GM18868 (cell line): ENCODE results near the gene RTP3.

Experiments
- ATAC-seq: cut with Tn5 transposase; IDR thresholded peaks from one replicate; pipeline ENCODE4 v1.9.1; 2021; ENCODE audit warnings: mild to moderate bottlenecking, moderate library complexity; ENCODE audit not compliant: unreplicated experiment

RTP3 gene

DNA sequence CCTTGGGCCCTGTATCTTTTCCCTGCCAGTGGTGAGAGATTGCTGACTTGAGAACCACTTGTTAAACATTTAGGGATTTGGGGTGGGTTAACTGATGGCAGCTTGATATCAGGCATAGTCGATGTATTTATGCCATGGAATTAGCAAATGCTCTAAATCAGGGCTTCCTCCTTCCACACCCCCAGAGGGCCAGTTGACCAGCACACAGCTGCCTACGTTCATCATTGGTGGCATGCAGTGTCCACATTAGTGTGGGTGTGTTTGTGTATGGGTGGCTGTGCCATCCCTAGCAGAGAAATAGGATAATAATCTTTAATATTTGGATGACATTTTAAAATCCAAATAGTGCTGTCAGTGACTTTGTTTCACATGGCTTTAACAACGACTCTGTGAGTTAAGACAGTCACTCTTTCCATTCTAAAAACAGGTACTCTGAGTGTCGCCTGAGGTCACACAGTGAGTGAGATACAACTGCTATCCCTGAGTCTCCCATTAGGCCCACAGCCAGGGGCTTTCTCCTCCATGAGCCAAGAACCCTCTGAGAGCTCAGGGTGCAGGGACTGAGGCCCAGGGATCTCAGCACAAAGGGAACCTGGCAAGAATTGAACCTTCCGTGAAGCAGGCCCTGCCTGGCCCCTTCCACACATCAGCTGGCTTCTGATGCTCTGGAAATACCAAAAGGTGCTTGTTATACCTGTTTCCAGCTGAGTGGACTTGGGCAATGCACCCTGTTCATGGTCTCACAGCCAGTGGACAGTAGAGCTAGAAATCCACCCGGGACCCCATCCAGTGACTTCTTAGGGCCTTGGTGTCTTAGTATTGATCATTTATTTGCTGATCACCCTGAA lies 28.8 kb upstream of the RTP3 start:
- no peak for ATAC-seq

DNA sequence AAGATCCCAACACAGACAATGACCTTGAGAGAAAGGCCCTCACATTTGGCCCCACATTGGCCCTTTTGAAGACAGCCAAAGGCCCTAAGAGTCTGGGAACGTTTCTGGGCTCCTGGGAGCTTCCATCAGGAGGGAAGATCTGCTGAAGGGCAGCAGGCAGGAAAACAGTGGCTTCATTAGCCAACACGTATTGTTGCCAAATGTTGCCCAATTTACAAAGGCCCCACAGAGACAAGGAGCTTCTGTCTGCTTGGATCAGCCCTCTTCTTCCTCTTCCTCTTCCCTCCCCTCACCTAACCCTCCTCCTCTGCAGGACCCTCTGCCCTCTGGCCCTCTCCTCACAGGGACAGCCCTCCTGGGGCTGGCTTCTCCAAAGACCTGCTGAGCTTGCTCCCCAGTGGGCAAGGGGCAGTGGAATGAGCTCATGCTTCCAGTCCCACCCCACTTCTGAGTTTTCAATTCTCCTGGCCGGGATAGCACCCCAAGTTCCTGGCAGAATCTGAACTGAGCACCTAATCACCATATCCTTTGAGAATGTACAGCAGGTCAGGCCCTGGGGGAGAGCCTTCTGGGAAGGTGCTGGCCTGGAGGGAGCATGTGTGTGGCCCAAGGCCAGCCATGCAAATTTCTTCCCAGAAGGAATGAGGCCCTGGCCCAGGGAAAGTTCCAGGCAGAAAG lies 28.0 kb upstream of the RTP3 start:
- no peak for ATAC-seq

DNA sequence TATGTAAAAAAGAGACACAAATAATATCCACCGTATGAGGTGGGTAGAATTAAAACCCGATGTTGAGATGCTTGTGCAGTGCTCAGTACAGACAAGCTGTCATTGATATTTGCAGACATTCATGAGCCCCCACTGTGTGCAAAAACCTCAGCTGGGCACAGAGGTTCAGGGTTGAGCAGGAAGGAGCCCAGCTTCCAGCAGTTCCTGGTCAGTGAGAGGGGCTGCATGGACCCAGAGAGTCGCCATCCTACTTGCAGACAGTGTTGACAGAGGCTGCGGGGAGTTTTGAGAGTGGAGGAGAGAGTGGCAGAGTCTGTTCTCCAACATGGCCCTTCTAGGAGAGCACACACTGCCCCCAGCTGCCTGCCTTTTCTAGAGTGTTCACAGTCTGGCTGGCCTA lies 26.9 kb upstream of the RTP3 start:
- no peak for ATAC-seq

DNA sequence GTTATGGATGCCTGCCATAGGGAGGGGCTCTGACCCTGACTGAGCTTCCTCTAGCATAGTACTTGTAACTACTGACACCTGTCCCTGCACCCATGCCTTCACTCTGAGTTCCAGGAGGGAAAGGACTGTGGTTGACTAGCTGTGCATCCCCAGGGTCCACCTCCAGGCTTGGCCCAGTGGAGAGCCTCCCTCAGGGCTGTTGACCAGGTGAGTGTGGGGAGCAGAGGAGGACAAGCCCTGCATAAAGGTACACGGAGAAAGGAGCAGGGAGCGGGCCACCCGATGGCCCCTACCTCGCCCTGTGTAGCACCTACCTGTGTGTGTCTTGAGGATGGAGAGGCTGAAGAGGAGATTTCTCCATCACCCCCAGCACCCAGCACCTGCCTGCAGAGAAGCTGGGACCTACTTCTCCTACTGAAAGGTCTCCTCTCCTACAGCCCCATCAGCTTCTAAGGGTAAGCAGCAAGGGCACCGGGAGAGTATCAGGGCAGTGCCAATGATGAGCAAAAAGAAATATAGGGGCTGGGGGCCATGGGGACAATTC lies 26.3 kb upstream of the RTP3 start:
- ATAC-seq: no peak

DNA sequence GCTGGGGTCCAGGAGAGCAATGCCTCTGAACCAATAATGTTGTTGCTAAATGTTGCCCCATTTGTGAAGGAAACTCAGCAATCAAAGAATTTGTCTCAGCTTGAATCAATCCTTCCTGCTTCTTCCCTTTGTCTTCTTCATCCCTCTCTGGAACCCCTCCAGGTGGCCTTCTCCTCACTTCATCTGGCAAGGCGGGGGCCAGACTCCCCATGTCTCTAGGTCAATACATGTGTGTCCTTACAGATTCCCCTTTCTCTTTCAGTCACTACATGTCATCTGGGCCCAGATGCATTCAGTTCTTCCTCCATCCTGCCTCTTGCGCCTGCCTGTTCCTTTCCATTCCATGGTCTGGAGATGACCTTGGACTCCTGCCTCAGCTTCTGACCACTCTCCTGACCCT lies 25.0 kb upstream of the RTP3 start:
- ATAC-seq: no peak

DNA sequence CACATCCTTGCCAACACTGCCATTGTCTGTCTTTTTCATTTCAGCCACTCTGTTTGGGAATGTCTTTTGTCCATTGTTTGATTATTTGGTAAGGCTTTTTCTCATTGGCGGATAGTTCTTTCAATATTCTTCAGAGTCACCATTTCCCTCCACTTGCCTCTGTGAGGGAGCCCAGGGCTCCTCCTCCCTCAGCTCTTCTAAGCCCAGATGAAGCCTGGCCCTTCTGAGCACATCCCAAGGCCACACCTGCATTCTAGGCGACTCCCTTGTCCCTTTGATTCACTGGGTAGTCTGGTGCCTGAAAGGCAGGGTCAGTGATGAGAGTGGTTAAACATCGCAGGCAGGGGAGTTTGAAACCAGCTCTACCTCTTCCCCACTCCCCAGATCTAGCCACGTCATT lies 20.6 kb upstream of the RTP3 start:
- no peak for ATAC-seq

DNA sequence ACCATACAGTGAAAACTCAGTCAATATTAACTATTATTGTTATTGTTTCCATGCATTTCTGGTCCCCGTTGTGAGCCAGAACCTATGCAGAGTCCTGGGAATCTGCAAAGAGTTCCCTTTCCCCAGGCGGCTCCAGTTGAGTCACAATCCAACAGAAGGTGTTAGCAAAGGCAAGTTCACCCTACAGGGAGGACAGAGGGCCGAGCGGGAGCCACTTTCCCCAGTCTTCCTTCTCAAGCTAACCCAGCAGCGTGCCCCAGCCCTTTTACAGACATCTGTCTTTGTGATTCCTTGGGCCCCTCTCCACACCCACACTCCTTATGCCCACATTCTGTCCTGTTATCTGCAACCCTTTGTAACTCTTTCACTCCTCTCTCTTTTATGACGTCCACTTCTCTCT lies 20.0 kb upstream of the RTP3 start:
- no peak for ATAC-seq

DNA sequence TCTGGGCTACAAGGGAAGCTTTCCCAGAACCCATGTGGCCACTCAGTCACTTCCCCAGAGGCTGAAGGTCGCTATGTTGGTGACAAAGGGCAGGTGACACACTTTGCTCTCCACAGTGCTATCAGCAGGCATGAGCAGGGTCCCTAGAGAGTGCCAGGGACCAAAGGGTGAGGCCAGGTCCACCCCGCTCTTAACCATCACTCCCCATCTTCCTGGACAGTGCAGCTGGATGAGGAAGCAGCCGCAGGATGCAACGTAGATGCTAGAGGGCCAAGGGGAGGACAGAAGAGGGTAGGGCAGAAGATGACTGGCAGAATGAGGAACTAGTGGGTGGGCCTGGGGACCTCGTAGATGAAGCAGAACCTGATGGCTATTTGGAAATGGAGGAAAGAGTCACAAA lies 19.4 kb upstream of the RTP3 start:
- no peak for ATAC-seq

DNA sequence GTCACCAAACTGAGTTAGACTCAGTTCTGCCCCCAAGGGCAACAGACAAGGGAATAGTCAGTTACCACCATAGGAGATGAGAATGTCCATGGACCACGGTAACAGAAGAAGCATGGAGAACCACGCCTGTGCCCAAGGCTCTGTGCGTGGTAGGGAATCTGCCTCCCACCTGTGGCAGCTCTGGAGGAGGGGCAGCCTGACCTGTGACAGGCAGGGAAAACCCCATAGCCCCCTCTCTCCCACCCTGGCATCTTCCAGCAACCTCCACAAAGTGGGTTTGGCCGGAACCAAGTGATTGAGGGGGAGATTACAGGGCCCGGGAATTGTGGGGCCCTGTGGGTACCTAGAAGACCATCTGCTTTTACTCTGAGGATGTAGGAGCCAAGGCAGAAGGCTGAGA lies 18.8 kb upstream of the RTP3 start:
- ATAC-seq: no peak

DNA sequence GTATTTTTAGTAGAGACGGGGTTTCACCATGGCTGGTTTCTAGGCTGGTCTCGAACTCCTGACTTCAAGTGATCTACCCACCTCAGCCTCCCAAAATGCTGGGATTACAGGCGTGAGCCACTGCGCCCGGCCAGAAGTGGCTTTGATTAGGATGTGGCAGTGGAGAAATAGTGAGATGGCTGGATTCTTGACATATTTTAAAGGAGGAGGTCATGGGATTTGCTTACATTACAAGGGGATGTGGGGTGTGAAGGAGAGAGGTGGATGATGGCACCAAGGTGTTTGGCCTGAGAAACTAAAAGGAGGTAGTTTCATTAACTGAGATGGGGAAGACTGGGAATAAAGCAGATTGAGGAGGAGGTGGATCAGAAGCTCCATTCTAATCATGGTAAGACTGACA lies 18.1 kb upstream of the RTP3 start:
- no peak for ATAC-seq

DNA sequence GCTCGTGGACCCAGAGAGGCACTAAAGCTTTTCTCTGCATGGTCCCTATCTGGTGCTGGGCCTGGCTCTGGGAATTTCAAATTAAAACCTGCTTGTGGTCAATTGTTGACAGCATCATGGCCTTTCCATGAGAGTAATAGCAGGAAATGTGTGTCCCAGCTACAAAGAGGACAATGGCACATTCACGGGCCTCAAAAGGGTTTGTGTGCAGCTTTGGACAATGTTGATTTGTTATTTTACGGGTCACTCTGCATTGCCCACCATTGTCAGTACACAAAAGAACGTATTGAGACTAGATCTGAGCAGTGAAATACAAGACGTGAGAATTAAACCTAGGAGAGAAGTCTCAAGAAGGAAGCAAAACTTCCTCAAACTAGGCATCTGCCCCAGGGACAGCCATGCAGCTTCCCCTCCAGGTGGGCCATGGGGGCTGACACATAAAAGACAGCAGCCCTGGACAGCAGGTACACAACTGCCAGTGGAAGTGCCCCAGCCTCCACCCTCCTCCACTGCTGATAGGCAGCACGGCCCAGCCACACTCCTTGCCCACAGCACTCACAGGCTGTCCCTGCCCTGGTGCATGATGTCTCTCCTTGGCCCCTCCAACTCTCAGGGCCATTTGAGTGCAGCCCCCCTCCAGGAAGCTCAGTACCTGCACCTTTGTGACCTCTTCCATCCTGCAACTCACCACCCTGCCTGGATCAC lies 17.1 kb upstream of the RTP3 start:
- ATAC-seq: no peak

DNA sequence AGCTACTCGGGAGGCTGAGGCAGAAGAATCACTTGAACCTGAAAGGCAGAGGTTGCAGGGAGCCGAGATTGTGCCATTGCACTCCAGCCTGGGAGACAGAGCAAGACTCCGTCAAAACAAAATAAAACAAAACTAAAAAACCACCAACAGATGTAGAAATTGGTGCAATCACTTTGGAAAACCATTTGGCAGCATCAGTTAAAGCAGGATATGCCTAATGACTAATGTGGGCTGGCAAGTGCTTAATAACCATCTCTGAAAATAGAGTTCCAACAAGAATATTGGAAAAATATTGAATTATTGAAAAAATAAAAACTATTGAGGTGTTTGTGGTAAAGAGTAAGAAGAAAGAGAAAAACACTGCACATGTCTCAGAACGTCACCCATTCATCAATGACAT lies 16.1 kb upstream of the RTP3 start:
- no peak for ATAC-seq

DNA sequence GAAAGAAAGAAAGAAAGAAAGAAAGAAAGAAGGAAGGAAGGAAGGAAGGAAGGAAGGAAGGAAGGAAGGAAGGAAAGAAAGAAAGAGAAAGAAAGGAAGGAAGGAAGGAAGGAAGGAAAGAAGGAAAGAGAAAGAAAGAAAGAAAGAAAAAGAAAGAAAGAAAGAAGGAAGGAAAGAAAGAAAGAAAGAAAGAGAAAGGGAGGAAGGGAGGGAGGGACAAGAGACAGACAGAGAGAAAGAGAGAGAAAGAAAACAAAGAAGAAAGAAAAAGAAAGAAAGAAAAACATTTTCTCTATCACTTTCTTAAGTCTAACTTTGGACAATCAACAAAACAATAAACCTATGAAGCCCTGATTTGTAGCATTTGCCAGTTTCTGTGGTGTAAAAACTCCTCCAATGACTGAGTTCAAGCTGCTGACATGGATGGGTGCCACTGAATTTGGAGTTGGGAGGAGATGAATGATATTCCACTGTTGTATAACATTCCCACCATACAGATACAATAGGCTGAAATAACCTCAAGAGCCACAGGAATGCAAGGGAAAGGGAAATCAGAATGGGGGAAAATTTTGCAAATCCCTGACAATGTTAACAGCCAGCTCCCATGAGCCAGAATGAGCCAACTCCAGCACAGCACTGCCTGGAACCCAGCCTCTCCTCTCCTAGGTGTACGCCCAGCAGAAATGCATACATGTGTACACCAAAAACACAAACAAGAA lies 15.0 kb upstream of the RTP3 start:
- no peak for ATAC-seq

DNA sequence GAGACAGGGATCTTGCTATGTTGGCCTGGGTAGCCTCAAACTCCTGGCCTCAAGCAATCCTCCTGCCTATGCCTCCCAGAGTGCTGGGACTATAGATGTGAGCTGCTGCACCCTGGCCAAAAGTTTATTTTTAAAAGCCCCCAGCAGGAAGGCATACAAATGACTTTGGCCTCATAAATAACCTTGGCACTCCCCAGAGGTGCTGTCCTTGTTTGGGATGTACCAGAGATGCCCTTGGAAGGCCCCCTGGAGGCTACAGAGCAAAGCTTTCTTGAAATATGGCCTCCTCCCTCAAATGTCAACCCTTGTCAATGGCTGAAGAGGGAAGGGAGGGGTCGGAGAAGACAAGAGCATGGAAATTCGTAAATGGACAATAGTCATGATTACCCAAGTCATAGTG lies 14.0 kb upstream of the RTP3 start:
- no peak for ATAC-seq

DNA sequence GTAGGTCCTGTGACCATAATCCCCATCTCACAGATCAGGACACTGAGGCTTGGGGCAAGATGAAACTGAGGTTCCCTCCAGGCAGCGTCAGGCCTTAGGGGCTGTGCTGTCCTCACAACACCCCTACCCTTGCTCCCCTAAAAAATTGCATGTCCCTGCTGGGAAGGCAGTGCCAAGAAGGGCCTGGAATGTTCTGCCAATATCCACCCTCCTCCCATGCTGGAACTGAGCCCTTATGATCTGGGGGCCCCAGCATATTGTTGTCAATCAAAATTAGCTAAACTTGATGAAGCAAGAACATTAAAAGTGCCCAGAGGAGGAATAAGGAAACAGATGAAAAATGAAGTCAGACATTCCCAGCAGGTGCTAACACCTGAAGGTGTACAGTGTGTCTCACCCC lies 13.4 kb upstream of the RTP3 start:
- ATAC-seq: no peak

DNA sequence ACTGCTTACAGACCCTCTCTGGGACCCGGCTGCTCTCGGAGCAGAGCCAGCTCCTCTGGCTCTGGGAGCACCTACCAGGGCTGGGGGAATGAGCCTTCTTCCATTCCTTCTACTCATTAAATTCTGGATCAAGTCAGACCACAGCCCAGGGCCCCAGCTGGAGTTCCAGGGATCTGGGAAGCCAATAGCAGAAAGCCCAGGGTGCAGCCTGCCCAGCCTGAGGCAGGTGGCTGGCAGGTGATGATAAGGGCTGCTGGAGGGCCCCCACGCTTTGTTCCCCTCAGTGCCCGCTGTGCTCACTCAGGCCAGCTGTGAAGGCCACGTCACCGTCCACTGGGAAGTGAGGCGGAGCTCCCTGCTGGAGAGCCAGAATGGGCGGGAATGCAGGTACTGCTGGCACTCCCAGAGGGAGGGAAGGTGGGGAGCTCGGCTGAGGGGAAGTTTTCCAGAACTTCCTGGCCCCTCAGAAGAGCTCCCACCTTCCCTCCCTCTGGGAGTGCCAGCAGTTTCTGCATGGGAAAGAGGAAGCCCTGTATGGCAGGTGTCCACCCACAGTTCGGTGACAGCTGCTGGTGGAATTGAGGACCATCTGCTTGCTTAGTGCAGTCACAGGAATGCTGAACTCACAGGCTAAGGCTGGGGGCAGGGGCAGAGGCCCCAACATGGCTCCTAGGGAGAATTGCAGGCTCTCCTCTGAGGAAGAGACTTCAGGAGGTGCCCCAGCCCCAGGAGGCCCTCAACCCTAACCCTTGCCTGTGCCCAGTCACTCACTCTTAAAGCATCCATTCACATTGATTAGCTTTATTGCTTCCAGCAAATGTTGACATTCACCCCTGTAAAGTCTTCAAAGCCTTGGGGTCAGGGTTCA lies 12.6 kb upstream of the RTP3 start:
- ATAC-seq: no peak

DNA sequence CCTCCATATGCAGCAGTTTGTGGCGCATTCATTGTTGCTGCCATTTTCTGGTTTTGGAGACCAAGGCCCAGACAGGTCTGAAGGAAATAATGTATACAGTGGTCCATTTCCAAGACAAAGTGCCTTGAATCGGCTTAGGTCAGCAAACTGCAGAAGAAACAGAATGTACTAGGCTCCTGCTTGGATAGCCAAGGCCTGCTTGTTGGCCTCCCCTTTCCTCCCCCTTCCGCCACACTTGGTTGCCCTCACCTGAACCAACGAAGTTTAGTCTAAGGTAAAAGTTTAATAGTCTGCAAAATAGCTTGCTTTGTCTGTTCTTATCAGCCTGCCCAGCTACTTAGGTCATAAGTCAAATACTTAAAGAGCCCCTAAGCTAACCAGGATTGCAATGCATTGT lies 12.0 kb upstream of the RTP3 start:
- no peak for ATAC-seq

DNA sequence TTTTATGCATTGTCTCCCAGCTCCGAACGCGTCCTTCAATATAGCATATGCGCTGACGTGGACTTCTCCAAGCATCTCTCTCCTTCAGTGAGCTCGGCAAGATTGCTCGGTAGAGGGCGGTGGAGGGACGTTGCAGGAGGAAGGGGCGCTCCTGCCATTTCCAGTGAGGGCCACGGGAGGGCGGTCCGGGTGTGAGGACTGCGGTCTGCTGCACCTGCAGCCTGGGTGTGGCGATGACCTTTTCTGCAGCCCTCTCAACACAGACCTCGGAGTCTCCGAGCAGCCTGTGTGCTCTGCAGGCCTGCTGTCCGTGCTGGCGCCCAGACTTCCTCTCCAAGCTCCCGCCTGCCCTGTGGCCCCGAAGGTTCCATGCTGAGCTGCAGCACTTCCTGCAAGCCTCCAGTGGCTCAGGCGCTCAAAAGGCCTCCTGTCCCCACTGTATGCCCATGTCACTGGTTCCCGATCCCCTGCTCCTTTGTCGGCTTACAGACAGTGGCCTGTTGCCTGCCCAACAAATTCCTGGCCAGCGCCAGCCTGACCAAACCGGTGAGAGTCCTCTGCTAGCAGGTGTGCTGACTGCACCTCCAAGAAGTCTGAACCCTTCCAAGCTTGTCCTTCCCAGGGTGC lies 8.9 kb upstream of the RTP3 start:
- ATAC-seq: peak; percentile 91

DNA sequence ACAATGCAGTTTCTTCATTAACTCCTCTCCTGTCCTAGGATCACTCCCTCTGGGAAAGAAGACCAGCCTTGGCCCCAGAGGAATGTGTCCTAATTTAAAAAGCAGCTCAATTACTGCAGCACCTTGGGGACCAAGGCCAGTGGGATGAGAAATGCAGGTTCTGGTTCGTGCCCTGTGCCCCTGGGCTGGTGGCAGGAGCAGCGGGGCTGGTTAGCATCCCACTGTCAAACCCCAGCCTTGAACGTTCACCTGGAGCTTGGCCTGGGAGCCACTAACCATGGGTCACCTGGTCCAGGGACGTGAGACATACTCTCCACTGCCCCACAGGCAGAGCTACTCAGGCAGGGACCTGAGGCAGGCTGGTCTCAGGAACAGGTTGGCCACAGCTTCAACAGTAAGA lies 8.4 kb upstream of the RTP3 start:
- no peak for ATAC-seq

DNA sequence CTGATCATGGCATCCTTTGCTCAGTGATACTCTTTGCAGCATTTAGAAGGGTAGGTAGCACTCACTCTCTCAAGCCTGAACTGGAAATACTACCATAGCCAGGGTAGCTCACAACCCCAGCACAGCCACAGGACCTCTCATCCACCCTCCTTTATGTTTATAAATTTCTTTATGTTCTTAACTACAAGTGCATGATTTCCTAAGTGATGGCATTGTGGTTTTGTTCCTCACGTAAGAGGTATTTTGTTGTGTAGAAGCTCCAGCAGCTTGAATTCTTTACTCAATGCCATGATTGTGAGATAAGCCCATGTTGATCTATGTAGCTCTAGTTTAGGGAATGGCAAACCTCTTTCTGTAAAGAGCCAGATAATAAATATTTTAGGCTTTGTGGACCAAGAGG lies 7.9 kb upstream of the RTP3 start:
- ATAC-seq: no peak
